Hepatic stellate cell (primary cell): ENCODE measurements around the gene WIZ.
A peak's percentile ranks its signal among the peaks of the same experiment; 100 is the strongest.
"Not testable (repeated sequence)": the region's sequence is repeated elsewhere in the genome, so short reads cannot be mapped to it uniquely, and the experiment has no call there.

Experiments
- DNase-seq: peaks from one replicate; pipeline ENCODE4 v3.0.0; 2011; ENCODE audit warnings: low spot score

Gene WIZ

DNA sequence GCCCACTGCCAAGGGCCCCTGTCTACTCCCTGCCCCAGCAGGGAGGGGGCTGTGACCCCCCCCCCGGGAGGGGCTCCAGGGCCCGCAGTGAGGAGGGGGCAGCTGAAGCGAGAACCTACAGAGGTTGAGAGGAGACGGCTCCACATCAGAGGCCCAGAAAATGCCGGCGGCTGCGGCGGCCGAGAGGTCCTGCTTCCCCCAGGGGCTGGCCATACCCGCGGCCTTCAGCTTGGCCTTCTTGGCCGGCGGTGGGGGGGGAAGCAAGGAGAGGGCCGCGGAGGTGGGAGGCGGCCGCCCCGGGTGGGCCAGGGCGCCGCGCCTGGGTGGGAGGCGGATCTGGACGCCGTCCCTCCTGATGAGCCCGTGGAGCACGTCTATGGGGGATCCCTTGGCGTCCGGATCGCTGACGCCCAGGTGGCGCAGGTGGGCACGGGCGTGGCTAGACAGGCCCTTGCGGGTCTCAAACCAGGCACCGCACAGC lies 21.7 kb downstream of the WIZ start:
- DNase-seq: no peak

DNA sequence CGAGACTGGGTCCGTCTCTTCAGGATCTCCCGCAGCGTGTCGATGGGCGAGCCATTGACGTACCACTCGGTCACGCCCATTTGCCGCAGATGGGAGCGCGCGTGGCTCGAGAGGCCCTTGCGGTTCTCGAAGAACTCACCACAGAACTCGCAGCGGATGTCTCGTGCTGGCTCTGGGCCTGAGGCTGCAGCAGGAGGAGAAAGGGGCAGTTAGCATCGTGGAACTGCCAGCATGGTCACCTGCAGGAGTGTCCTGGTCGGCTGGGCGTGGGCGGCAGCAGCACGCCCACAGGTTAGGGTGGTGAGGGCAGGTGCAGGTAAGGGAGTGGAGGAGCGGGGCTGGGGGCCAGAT lies 22.4 kb downstream of the WIZ start:
- DNase-seq: no peak

DNA sequence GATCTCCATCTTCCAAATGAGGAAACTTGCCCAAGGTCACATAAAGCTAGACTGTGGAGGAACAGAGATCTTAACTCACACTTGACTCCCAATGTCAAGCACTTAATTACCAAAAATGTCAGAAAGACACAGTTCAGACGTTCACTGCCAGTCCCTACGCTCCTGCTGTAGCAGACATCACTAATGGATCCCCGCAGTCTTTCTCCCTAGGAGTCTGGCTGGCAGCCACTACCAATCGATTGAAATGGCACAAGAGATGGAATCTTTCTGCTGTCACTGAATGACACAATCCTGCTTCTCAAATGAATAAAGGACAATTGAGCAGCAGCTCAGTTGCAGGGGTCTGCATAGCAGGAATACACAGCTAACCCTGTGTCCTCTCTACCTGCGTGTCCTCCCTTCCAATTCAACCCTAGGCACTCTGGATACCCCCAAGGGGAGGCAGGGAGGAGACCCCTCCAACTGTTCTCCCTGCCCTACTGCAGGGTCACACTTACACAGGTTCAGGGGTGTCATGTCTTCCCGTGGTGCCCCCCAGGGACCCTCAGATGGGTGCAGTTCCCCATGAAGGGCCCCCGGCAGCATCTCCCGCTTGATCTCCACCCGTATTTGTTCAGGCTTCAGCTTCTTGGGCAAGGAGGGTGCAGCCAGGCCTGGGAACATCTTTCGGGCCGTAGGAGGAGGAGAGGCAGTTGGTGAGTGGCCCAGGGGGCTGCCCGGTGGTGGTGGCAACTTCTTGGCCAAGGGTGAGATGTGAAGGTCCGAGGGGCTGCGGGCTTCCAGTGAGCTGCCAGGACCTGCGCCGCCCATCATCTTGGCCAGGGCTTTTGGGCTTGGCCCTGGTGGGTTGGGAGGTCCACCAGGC lies 23.0 kb downstream of the WIZ start:
- DNase-seq: no peak

DNA sequence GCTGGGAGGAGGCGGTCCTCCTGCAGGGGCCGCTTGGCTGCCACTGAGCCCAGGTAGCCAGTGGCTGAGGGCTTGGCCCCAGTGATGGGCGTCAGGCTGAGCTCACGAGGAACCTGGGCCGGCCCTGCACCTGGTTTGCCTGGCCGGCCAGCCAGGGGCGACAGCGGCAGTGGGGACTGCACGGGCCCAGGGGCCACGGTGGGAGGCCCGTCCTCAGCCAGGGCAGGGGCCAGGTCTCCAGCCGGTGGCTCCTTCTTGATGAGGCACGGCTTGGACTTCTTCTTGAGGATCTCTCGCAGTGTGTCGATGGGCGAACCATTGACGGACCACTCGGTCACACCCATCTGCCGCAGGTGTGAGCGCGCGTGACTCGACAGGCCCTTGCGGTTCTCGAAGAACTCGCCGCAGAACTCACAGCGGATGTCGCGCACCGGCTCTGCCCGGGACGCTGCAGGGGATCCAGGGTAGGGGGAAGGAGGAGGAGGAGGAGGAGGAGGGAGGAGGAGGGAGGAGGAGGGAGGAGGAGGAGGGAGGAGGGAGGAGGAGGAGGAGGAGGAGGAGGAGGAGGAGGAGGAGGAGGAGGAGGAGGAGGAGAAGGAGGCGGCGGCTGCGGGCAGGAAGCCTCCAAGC lies 24.3 kb downstream of the WIZ start:
- no peak for DNase-seq

DNA sequence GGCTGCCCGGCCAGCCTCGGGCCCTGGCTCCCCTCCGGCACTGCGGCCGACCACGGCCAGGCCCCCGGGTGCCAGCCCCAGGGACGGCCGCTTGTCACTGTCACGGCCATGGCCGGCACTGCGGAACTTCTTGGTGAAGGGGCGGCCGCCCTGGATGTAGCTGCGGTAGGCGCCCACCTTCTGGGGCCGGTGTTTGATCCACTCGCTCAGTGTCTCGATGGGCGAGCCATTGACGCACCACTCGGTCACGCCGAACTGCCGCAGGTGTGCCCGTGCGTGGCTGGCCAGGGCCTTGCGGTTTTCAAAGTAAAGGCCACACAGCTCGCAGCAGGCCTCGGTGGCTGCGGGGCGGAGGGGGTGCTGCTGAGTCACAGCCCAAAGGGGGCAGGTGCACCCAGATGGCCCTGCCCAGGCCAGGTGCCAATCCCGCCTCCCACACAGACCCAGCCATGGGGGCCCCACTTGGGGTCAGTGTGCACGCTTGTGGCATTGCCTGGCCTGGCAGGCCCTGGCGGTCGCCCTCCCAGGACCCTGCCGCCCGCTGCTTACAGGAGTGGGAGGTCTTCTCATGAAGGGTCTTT lies 25.0 kb downstream of the WIZ start:
- no peak for DNase-seq

DNA sequence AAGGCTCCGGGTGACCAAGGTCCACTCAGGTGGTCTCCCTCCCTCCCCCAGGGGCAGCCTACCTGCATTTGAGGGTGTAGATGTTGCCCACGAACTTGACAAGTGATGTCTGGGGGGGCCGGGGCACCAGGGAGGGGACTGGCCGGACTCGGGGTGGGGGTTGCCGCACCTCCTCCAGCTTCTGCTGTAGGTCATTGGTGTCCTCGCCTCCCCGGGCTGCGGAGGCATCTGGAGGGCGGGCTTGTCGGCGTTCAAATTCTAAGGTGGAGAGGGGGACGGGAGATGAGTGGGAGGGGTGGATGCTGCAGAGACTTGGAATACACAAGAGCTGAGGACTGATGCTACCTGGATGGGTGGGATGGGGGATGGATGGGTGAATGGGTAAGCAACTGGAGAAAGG lies 25.6 kb downstream of the WIZ start:
- DNase-seq: no peak

DNA sequence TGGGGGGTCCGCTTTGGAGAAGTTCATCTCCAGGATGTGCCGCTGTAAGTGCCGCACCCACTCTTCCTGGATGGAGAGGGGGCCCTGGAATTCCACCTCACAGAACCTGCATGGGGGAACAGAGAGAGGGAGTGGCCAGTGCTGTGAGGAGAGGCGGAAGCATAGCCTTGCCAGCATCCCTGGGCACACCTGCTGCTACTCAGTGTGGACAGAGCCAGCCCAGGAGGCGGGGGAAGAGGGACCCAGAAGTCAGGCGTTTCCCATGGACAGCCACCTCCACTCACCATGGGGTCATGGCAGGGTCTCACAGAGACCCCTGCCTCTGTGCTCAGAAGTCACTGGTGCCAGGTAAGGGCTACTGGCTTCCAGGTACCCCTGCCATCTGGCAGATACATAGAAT lies 26.6 kb downstream of the WIZ start:
- DNase-seq: no peak

DNA sequence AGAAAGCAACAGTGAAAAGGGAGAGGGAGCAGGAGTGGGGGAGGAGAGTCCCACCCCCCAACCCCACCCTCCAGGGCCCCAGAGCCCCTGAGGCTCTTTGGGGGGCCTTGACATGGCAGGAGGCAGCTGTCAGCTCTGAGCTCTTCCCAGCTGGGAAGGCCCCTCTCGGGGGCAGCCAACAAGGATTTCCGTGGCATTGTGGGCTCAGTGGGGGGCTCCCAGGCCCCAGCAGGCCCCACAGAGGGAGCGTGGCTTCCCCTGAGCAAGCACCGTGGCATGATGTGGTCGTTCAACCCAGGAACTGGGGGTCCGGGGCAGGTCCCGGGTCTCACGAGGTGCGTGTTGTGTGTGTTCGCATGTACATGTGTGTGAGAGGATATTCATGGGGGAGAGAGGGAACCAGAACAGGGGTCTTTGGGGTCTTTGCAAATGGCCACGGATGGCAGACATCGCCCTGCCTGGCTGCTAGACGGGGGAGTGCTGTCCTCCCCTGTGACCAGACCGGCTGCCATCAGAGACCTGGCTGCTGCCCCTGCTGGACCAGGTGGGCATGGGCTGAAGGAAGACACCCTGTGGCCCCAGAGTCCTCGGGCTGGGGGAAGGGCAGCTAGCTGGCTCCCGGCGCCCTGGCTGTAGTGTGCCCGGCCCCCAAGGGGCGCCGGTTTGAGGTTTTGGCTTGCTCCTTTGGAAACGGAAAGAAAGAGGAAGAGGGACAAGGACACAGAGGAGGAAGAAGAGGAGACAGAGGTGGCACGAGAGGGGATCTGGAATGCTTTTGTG lies 27.3 kb downstream of the WIZ start:
- DNase-seq: no peak

DNA sequence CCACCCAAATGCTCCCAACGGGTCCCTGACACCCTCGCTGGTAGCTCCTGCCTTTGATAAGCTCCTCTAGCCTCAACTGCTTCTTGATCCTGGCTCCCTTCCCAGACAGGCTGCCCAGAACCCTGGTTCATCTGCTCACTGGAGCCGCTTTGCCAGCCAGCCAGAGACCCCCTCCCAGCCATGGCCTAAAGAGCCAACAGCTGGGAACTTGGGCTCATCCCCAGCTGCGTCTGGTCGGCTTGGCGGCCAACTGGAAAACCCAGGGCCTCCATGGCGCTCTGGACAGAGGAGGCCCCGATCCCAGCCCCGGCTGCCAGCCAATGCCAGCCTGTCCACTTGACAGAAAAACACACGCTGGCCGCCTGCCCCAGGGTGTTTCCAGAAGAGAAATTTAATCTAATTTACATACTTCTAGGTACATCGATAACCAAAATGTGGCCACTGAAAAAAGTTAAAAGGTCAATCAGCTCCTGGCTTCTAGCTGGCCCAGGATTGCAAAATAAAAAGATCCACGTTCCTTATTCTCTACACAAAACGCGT lies 28.0 kb downstream of the WIZ start:
- no peak for DNase-seq

DNA sequence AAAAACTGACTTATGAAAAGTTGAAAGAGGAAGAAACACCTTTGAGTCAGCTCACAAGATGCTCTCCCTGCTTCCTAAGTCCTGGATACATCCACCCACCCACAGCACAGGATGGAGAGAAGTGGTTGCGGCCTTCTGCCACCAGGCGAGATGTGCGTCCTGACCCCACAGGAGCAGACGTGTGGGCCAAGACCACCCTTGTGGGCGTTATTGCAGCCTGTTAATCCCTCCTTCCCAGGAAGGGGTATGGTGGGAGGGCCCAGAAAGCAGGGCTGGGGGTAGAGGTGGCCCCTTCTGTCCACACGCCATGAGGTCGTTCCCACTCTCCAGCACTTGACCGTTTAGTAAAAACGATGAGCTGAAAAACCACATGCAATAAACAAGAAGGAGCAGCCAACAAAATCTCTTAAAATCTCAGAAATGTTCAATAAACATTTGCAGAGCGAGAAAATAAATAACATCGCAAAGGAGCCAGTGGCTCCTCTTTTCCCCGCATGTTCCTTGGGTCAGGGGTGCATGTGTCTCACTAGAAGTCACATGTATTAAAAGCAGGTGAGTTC lies 28.5 kb downstream of the WIZ start:
- no peak for DNase-seq

DNA sequence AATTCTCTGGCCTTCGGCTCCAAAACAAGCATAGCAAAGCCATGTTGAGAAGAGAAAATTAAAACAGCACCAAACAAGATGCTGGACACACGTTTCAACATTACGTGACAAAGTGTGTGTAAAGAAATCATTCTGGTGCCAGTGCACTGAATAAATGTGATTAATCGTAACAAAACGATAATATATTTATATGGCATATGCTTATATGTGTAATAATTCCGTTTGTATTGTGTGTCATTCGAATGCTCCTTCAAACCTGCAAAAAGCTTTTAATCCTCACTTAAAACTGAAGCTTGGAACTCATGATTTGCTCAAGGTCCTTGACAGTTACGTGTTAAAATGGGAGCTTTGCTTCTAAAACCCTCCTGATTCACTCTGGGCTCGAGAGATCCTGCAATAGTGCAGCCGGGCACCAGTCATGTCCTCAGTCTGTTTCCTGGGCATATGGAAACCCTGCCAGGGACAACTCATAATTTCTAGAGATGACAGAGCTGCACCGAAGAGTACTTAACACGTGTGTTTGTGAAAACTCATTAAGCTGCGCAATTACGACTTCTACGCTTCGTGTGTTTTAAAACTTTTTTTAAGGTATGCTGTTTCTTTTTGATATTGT lies 30.2 kb downstream of the WIZ start:
- DNase-seq: no peak

DNA sequence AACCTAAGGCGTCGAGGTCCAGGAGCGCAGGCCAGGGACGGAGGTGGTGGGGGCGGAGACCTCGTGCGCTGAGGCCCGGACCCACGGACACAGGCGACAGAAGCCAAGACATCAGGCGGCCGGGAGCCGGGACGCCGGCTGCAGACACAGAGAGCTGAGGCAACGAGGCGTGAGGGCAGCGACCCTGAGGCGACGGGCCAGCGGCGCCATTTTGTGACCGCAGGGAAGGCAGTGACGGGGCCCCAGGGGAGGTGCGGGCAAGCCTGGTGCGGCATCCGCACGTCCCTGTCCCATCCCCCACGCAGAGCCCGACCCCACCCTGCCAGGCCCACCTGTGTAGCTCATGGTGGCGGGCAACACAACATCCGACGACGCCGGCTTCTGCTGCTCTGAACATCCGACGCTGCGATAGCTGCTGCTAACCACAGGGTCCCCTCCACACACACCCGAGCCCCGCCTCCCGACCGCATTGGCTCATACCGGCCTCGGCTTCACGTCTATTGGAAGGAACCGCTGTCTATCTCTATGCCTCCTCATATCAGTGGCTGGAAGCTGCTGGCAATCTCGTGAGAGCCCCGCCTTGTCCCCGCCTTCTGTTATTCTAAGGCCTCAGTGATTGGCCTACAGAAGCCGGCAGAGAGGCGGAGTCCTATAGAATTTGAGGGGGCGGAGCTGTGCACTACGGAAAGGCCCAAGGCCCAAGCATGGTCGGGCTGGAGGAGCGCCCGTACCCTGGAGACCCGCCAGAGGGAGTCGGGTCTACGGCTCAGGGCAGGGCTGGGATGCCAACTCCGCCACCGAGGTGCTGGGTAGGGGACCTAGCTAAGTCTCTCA lies 31.0 kb downstream of the WIZ start, which contains the start of gene AKAP8L:
Gene AKAP8L, minus strand, starts transcription at position 410 of the 834 bp plus-strand sequence. Its CDS starts 65 bp downstream, at position 345.
- peak; percentile 100 for DNase-seq

DNA sequence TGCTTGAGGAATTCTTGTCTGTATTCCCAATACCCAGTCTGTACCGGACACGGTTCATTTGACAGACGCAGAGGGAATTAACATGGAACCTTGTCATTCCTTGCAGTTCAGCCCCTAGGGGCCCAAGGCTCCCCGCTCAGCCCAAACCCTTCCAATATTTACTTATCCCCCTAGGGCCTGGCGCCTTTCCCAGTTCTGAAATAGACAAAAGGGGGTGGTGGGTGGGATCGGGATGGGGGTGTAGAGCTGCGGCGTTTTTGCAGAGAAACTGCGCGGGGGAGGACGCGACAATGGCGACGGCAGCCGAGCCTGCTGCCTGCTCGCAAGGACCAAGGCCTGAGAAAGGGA lies 31.6 kb downstream of the WIZ start:
- peak; percentile 52 for DNase-seq

DNA sequence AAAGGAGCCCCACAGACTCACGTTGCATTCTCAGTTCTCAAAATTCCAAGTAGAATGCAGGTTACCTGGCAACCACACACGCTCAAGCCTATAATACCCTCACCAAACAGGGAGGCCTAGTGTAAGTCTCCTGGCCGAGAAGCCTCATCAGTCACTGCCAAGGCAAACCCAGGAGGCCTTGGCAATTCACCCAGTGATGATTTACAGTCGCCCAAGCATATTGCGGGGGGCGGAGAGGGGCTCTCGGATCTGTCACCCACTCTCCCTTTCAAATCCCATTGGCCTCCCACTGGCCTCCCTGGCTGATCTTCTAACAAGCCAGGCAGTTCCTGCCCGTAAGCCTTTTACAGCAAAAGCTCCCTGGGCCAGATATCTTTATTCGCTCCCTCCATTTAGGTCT lies 32.1 kb downstream of the WIZ start:
- no peak for DNase-seq

DNA sequence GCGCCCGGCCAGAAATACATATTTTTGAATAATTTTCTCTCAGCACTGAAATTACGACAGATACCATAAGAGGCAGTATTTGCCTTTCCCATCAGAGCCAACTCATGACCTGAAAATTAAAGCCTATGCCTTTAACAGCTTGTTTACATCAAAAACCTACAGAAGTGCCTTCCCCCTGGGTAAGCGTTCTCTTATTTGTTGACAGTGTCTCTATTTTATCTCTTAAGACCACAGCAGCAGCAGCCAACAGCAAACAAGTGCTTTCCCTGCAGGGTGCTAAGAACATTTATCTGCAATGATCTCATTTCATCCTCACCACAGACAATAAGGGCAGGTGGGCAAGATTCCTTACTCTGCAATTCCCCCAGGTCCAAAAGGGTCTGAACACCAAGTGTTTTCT lies 36.9 kb downstream of the WIZ start:
- DNase-seq: no peak

DNA sequence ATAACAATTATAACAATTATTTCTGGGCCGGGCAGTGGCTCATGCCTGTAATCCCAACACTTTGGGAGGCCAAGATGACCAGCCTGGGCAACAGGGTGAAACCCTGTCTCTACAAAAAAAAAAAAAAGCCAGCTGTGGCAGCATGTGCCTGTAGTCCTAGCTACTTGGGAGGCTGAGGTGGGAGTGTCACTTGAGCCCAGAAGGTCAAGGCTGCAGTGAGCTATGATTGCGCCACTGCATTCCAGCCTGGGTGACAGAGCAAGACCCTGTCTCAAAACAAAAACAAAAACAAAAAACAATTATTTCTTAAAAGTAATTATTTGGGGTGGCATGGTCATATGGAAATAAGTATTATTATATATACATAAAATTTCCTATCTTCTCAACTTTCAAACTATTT lies 38.4 kb downstream of the WIZ start:
- DNase-seq: not testable (repeated sequence)

DNA sequence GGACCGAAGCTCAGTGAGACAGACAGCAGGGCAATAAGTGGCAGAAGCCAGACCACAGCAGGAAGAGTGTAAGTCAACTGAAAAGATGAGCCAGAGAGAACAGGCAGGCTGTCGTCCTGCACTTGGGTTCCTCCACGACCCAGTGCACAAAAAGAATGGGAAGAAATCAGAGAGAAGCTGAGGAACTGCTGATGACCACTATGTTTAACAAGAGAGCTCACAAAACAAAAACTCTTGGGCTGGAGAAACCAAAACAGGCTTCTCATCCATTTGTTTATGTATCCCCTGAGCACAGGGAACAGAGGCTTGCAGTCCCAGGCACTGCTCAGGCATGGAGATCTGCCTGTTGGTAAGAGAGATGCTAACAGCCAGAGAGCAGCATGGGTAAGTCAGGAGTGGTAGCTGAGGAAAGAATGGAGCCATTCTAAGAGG lies 45.0 kb downstream of the WIZ start:
- no peak for DNase-seq

DNA sequence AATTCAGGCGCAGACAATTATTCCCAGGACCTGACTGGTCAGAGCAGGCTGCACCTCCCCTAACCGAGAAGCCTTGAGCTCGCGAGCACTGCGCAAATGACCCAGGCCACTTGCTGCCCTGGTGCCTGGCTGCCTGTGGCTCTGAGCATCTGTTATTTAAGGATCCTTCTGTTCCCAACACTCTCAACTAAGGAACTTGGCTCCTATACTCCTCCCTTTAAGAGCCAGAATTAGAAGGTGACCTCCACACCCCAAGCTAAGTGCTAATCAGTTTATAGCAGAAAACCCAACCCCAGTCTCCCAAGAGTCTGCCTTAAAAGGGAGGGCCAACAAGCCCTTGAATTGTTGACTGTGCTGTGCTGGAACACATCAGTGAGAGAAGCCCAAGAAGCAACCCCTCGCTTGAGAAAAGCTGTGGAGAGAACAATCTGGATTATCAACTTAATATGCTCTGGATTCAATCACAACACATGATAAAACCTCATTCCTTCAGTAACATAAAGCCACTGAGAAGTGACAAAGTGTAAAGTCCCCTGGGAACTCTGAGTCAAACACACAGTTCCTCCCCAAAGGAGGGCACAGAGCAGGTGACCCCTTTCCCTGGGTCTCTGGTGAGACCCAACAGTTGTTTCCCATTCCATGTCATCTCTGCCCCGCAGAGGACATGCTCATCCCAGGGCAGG lies 45.5 kb downstream of the WIZ start:
- no peak for DNase-seq

DNA sequence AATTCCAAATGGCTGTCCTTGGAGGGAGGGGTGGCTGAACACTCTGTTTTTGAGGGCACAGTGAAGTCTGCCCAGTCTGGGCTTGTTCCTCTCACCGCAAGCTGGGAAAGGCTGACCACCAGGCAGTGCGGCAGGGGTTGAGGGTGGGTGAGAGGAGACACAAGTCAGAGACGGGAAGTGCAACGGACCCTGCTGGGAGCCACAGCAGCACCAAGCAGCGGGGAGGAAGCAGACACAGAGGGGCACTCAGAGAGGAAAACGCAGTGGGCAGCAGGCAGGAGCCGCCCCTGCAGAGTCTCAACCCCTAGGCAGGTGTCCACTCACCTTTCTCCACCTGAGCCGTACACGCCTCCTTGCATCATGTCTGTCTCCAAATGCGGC lies 46.6 kb downstream of the WIZ start:
- DNase-seq: no peak
